ENCODE data around the gene NMNAT1.
"Not testable (repeated sequence)": the region's sequence is repeated elsewhere in the genome, so short reads cannot be mapped to it uniquely, and the experiment has no call there.

The NMNAT1 gene

DNA sequence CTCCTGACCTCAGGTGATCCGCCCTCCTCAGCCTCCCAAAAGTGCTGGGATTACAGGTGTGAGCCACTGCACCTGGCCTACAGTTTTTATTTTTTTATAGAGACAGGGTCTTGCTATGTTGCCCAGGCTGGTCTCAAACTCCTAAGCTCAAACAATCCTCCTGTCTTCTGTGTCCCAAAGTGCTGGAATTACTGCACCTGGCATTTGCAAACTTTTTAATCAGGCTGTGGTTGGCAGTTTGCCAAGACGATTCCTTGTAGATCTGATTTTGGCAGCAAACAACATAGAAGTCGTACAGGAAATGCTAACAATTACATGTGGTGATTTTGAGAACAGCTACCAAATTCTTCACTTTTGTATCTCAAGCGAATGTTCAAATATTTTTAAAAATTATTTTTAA lies 63.9 kb downstream of the NMNAT1 start:
- DNase-seq (ENCODE audit: insufficient read length, low spot score) (no peak), FAIRE-seq (no peak)

DNA sequence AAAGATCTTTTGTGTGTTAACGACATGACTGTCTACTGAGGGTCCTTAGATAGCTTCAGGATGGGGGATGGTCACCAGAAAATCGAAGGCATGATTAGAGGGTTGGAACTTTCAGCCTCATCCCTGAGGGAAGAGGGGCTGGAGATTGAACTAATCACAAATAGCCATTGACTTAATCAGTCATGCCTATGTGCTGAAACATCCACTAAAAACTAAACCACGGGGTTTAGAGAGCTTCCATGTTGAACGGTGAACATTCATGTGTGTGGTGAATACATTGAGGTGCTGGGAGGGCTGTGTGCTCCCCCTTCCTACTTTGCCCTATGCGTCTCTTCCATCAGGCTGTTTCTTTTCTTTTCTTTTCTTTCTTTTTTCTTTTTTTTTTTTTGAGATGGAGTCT lies 70.7 kb downstream of the NMNAT1 start:
- no peak for DNase-seq (ENCODE audit: insufficient read length, low spot score)
- no peak for FAIRE-seq

DNA sequence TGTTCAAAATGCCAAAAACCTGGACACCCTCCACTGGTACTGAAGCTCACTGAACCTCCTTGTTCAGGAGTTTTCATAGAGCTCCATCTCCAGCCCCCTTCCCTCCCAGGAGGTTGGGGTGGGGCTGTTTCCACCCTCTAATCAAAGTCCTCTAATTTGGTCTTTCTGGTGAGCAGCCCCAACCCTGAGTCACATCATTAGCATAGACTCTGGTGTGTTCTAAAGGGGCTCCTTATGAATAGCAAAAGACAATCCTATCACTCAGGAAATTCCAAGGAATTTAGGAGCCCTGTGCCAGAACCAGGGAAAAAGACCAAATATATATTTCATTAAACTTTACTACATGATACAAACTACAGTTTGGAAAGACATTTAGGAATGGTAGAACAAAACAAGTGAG lies 76.3 kb downstream of the NMNAT1 start:
- DNase-seq (ENCODE audit: insufficient read length, low spot score) (no peak), FAIRE-seq (no peak)

DNA sequence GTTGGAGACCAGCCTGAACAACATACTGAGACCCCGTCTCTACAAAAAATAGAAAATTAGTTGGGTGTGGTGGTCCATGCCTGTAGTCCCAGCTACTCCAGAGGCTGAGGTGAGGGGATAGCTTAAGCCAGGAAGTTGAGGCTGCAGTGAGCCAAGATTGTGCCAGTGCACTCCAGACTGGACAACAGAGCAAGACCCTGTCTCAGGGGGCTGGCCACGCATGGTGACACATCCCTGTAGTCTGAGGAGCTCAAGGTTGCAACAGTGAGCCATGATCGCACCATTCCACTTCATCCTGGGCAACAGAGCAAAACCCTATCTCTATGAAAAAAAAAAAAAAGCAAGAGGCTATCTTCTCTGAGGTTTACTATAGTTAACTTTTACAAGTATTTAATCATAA lies 76.8 kb downstream of the NMNAT1 start:
- FAIRE-seq (no peak), DNase-seq (ENCODE audit: insufficient read length, low spot score) (no peak)

DNA sequence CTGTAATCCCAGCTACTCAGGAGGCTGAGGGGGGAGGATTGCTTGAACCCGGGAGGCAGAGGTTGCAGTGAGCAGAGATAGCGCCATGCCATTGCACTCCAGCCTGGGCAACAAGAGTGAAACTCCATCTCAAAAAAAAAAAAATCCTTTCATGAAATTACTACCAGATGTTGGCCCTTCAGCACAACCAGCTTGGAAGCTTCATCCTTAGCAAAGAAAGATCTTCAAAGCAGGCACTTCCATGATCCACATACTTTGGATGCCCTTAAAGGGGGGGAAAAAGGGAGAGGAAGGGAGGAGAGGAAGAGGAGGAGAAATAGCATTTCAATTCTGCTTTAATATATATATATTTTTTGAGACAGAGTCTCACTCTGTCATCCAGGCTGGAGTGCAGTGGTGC lies 77.4 kb downstream of the NMNAT1 start:
- FAIRE-seq, result not testable (repeated sequence)

DNA sequence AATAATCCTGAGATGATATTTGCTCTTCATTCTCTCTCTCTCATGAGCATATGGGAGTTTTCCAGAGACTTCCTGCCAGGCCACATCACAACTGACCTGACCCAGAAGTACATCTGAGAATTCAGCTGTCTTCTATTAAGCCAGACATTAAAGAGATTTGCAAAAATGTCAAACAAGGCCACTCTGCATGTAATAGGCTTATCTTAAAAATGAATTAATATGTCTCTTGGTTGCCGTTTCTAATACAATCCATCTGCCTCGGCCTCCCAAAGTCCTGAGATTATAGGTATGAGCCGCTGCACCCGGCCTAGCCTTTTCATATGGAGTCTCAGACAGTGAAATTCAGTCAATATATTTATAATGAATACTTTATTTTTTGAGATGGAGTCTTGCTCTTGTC lies 78.7 kb downstream of the NMNAT1 start:
- not testable (repeated sequence) for DNase-seq (ENCODE audit: insufficient read length, low spot score); FAIRE-seq

More for the DNA sequence above, 77.4 kb downstream of the NMNAT1 start:
- DNase-seq (ENCODE audit: insufficient read length, low spot score), result not testable (repeated sequence)

DNA sequence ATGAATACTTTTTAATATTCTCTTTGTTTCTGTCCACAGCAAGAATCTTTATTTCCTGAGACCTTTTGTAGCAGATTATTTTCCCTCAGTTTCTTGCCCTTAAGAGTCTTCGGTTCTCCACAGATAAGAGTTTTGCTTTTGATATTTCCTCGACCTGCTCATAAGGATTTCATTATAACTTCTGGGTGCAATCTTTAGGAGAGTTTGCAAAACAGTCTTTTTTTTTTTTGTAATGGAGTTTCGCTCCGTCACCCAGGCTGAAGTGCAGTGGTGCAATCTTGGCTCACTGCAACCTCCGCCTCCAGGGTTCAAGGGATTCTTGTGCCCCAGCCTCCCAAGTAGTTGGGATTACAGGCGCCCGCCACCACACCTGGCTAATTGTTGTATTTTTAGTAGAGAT lies 79.4 kb downstream of the NMNAT1 start:
- FAIRE-seq (no peak), DNase-seq (ENCODE audit: insufficient read length, low spot score) (no peak)

DNA sequence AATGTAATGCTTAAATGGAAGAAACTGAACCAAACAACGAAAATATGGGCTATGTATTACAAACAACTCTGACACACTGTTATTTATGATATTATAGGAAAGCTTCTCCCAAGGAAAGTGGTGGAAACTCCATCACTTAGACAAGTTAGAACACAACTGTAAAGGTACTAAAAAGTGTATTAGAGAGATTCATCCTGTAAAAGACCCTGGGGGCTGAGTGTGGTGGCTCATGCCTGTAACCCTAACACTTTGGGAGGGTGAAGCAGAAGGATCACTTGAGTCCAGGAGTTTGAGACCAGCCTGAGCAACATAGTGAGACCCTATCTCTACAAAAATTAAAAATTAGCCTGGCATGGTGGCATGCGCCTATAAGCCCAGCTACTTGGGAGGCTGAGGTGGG lies 82.1 kb downstream of the NMNAT1 start:
- no peak for FAIRE-seq
- DNase-seq (ENCODE audit: insufficient read length, low spot score), result no peak

DNA sequence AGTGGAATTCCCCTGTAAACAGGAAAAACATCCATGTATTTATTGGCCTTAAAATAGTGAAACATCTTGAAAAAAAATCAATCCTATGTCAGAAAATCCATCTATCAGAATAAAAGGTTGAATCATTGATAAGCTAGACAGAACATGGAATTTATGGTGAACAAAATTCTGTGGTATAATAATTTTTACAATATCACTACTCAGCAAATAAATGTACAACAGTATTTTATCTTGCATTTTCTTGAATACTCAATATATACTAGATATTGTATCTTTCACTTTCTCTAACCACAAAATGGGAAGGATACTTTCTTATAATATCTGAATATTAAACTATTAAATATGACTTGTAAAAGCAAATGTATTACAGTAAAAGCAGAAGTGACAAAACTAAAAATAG lies 83.8 kb downstream of the NMNAT1 start:
- no peak for FAIRE-seq

DNA sequence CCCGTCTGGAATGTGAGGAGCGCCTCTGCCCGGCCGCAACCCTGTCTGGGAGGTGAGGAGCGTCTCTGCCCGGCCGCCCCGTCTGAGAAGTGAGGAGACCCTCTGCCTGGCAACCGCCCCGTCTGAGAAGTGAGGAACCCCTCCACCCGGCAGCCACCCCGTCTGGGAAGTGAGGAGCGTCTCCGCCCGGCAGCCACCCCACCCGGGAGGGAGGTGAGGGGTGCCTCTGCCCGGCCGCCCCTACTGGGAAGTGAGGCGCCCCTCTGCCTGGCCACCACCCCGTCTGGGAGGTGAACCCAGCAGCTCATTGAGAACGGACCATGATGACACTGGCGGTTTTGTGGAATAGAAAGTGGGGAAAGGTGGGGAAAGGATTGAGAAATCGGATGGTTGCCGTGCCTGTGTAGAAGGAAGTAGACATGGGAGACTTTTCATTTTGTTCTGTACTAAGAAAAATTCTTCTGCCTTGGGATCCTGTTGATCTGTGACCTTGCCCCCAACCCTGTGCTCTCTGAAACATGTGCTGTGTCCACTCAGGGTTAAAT lies 85.8 kb downstream of the NMNAT1 start:
- not testable (repeated sequence) for FAIRE-seq; DNase-seq (ENCODE audit: insufficient read length, low spot score)

More for the DNA sequence above, 83.8 kb downstream of the NMNAT1 start:
- DNase-seq (ENCODE audit: insufficient read length, low spot score), result no peak

DNA sequence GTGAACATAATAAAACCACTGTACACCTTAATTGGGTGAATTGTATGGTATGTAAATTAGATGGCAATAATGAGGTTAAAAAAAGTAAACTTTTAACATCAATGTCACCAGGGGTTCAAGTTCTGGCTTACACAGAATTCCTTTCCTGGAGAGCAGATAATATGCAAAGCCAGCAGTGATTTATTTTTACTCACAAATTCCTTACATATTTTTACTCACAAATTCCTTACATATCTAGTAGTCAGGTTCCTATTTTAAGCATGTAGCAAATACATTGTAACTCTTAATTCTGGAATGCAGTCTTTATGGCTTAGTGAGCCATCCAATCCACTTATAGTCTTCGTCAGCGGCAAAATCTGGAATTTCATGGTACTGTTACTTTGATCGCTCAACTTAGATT lies 88.2 kb downstream of the NMNAT1 start:
- DNase-seq (ENCODE audit: insufficient read length, low spot score) (no peak), FAIRE-seq (no peak)

DNA sequence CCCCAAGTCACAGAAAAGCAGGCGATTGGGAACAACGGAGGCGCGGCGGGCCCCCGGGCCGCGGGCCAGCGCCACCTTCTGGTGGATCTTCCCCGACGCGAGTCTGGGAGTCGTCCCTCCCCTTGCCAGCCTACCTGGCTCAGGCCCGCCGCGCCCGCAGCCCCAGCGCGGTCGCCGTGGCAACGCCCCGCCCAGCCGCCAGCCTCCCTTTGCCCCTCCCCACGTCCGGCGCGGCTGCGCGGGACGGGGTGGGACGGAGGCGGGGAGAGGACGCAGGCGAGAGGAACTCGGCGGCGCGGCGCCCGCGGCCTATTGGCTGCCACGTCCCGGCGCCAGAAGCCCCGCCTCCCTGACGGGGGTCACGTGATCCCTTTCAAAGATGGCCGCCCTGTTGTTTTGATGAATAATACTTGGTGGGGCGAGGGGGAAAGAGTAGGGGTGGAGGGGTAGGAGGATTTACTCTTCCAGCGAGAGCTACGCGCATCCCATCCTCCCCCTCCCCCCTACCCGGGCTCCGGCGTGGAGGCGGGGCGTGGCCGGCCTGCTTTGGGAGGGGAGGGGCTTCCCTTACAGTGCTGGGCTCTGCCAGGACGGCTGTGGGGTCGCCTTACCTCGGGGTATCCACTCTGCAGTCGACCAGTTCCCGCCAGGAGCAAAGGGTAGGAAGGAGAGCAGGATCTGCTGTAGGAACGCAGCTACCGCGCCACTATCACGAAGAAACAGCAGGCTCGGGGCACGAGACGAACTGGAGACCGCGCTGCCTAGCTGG lies 89.5 kb downstream of the NMNAT1 start, which contains the start of gene UBE4B:
Gene UBE4B, plus strand, starts transcription at position 369 of the 769 bp plus-strand sequence. CDS start 713 bp downstream, outside the sequence.
- DNase-seq (ENCODE audit: insufficient read length, low spot score), result peak; percentile 98
- FAIRE-seq, result peak; percentile 91

DNA sequence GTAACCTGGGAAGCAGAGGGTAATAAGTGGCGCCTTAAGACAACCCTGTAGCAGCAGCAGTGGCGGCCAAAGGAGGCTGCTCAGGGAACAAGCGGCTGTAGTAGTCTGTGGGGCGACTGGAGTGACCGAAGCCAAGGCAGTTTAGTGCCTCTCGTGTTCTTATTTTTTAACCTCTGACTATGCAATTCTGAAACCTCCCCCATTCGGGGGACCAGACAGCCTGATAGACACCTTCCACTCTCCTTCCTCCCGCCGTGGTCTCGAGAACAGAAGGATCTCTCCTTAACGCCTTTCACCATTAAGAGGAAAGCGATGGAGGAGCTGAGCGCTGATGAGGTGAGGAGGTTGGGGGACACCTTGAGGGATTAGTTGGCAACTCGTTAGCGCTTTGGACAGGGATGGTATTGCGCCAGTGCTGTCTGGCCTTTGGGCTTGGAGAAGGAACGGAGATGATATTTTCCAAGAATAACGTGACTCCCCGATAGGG lies 90.1 kb downstream of the NMNAT1 start:
- DNase-seq (ENCODE audit: insufficient read length, low spot score) (no peak), FAIRE-seq (peak; percentile 57)

Data from GM19239 (cell line).